NCI-H345 treated with DMSO at 0.1 percent for 48 hours (cell line): ENCODE results near the gene ATP8B1.
"Not testable (repeated sequence)": the region's sequence is repeated elsewhere in the genome, so short reads cannot be mapped to it uniquely, and the experiment has no call there.

Experiments used
- DNase-seq: peaks from one replicate; lab custom pipeline; 2025; ENCODE audit not compliant: unreplicated experiment; lab: John Stamatoyannopoulos, UW

Gene ATP8B1

GRCh38 chr18:57677262-57678211 lies 125.6 kb downstream of the ATP8B1 start:
- no peak for DNase-seq

GRCh38 chr18:57674891-57675290 lies 128.2 kb downstream of the ATP8B1 start:
- no peak for DNase-seq

- no peak for DNase-seq
These were observed 133.1 kb downstream of the ATP8B1 start for GRCh38 chr18:57670046-57670445.

- DNase-seq = no peak
These were observed 135.1 kb downstream of the ATP8B1 start for GRCh38 chr18:57668021-57668420.

- DNase-seq = no peak
These were observed 136.2 kb downstream of the ATP8B1 start for GRCh38 chr18:57666818-57667497.

GRCh38 chr18:57664568-57665165 lies 138.4 kb downstream of the ATP8B1 start:
- DNase-seq = no peak

GRCh38 chr18:57660961-57661360 lies 142.2 kb downstream of the ATP8B1 start:
- DNase-seq = no peak

GRCh38 chr18:57659460-57660102 lies 143.5 kb downstream of the ATP8B1 start:
- DNase-seq = no peak

- no peak for DNase-seq
These were observed 145.6 kb downstream of the ATP8B1 start for GRCh38 chr18:57657542-57657941.

GRCh38 chr18:57655740-57656139 lies 147.4 kb downstream of the ATP8B1 start:
- DNase-seq = no peak

- no peak for DNase-seq
These were observed 151.2 kb downstream of the ATP8B1 start for GRCh38 chr18:57651914-57652313.

- no peak for DNase-seq
These were observed 153.3 kb downstream of the ATP8B1 start for GRCh38 chr18:57649556-57650500.

- no peak for DNase-seq
These were observed 154.7 kb downstream of the ATP8B1 start for GRCh38 chr18:57648414-57648813.

GRCh38 chr18:57644540-57644939 lies 158.6 kb downstream of the ATP8B1 start:
- no peak for DNase-seq

- DNase-seq = not testable (repeated sequence)
These were observed 159.4 kb downstream of the ATP8B1 start for GRCh38 chr18:57643726-57644125.

GRCh38 chr18:57642462-57642861 lies 160.7 kb downstream of the ATP8B1 start:
- not testable (repeated sequence) for DNase-seq

- DNase-seq = no peak
These were observed 162.4 kb downstream of the ATP8B1 start for GRCh38 chr18:57640749-57641148.

- DNase-seq = no peak
These were observed 162.9 kb downstream of the ATP8B1 start for GRCh38 chr18:57640236-57640635.

GRCh38 chr18:57635003-57635822 lies 167.9 kb downstream of the ATP8B1 start:
- DNase-seq = no peak
